Measurements from ENCODE around the gene M6PR. TPM values are rescaled to one million over a fixed set of nuclear protein-coding genes. Genes with fewer than 3 reads are reported as not detected.
A peak's percentile ranks its signal among the peaks of the same experiment; 100 is the strongest.
"Not testable (repeated sequence)": the region's sequence is repeated elsewhere in the genome, so short reads cannot be mapped to it uniquely, and the experiment has no call there.

The M6PR gene
- total and polyA plus RNA-seq, 8 donors: 152 to 243 (median 209) TPM

DNA sequence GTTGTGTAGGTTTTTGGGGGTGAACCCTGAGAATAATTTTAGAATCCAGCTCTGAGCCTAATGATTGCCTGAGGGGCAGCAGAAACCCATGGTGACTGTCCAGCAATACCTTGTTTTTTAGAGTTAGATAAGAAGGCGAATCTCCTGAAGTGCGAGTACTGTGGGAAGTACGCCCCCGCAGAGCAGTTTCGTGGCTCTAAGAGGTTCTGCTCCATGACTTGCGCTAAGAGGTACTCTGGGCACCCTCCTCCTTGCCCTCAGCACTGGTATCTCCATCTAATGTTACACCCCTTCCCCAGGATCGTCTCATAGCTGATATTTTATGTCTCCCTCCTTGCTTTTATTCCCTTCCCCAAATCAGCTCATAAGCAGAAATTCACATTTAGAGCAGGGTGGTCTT lies 12.7 kb downstream of the M6PR start:
- peaks cover 0 to 68% of the 10 kb centered on the region in 2 donors for H3K36me3 ChIP-seq
- intact Hi-C loops (cut with DNase I): no loop called here
- no peaks in the 10 kb centered on the region for H3K9me3 ChIP-seq
- no peak for ATAC-seq
- DNase-seq: no peak
- TF ChIP-seq CTCF (IDR thresholded peaks at IDR 0.05): no peak
- H3K27me3 ChIP-seq: no peaks in the 10 kb centered on the region
- H3K4me1 ChIP-seq: no peaks in the 10 kb centered on the region
- no peak overlapping the region for H3K27ac ChIP-seq
- no peak overlapping the region for H3K4me3 ChIP-seq

GRCh38 chr12:8934080-8934479 lies 15.4 kb downstream of the M6PR start:
- intact Hi-C loops (cut with DNase I); ATAC-seq; DNase-seq; H3K27ac ChIP-seq; H3K4me3 ChIP-seq; H3K9me3 ChIP-seq; H3K27me3 ChIP-seq; H3K4me1 ChIP-seq: not testable (repeated sequence)
- H3K36me3 ChIP-seq: peaks cover 0 to 77% of the 10 kb centered on the region in 2 donors

- ATAC-seq; H3K4me1 ChIP-seq; H3K27ac ChIP-seq; DNase-seq; H3K4me3 ChIP-seq; H3K9me3 ChIP-seq; H3K27me3 ChIP-seq; intact Hi-C loops (cut with DNase I): not testable (repeated sequence)
- H3K36me3 ChIP-seq: peaks cover 0 to 63% of the 10 kb centered on the region in 2 donors
These were observed 17.0 kb downstream of the M6PR start for GRCh38 chr12:8932464-8932863.

GRCh38 chr12:8930655-8931323 lies 18.7 kb downstream of the M6PR start:
- H3K27me3 ChIP-seq; H3K9me3 ChIP-seq; DNase-seq; H3K4me3 ChIP-seq; H3K4me1 ChIP-seq; H3K27ac ChIP-seq; intact Hi-C loops (cut with DNase I): not testable (repeated sequence)
- ATAC-seq: peak; percentile 61
- peaks cover 0 to 46% of the 10 kb centered on the region in 2 donors for H3K36me3 ChIP-seq

- H3K36me3 ChIP-seq: peaks cover 0 to 35% of the 10 kb centered on the region in 2 donors
- no peak for ATAC-seq
- intact Hi-C loops (cut with DNase I): no loop called here
- no peaks in the 10 kb centered on the region for H3K9me3 ChIP-seq
- no peak overlapping the region for H3K4me3 ChIP-seq
- no peaks in the 10 kb centered on the region for H3K4me1 ChIP-seq
- no peaks in the 10 kb centered on the region for H3K27me3 ChIP-seq
- TF ChIP-seq CTCF (IDR thresholded peaks at IDR 0.05): no peak
- DNase-seq: no peak
- H3K27ac ChIP-seq: no peak overlapping the region
These were observed 26.9 kb downstream of the M6PR start for GRCh38 chr12:8922544-8922943.

- H3K4me3 ChIP-seq; DNase-seq; intact Hi-C loops (cut with DNase I); H3K9me3 ChIP-seq; H3K27ac ChIP-seq; H3K27me3 ChIP-seq; H3K4me1 ChIP-seq; ATAC-seq: not testable (repeated sequence)
- H3K36me3 ChIP-seq: peaks cover 0 to 35% of the 10 kb centered on the region in 2 donors
These were observed 29.8 kb downstream of the M6PR start for GRCh38 chr12:8919643-8920042.

- peaks cover 0 to 35% of the 10 kb centered on the region in 2 donors for H3K36me3 ChIP-seq
- peaks cover 7 to 23% of the 10 kb centered on the region in 2 donors for H3K4me1 ChIP-seq
- TF ChIP-seq CTCF (IDR thresholded peaks at IDR 0.05): no peak
- H3K27me3 ChIP-seq: no peaks in the 10 kb centered on the region
- no peak for DNase-seq
- no peaks in the 10 kb centered on the region for H3K9me3 ChIP-seq
- H3K4me3 ChIP-seq: no peak overlapping the region
- H3K27ac ChIP-seq: no peak overlapping the region
- ATAC-seq: no peak
- intact Hi-C loops (cut with DNase I): no loop called here
These were observed 31.7 kb downstream of the M6PR start for GRCh38 chr12:8917751-8918150.
